Panc1 (cell line): ENCODE measurements around the gene SPOCK1.

Experiments used
- TCF7L2 ChIP-seq: IDR thresholded peaks from 2 replicates; pipeline ENCODE4 v1.6.1; 2011; ENCODE audit warnings: mild to moderate bottlenecking, low read depth, low read length, inconsistent platforms
- TF ChIP-seq, protein P1 (sequence below): fragments of 450-650 bp; IDR thresholded peaks from 2 replicates; pipeline ENCODE4 v1.5.1; 2017; ENCODE audit warnings: mild to moderate bottlenecking

DNA sequence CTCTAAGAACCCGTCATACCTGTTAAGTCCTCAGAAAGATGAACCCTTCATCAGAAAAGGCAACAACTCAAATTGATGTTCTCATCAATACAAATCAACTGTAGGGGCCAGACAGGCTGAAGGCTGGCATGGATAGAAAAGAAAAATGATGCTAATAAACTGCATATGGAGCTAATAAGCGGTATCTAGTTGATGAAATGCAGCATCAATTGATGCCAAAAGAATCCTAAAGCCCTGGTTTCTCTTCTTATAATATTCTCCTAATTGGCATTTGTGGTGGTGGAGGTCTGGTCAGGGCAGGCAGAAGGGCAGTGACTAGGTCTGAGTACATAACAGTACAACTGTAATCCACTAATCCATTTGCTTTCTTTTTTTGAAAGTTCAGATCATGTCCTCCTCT, 322.5 kb downstream of the SPOCK1 start:
- TF ChIP-seq, protein P1, sequence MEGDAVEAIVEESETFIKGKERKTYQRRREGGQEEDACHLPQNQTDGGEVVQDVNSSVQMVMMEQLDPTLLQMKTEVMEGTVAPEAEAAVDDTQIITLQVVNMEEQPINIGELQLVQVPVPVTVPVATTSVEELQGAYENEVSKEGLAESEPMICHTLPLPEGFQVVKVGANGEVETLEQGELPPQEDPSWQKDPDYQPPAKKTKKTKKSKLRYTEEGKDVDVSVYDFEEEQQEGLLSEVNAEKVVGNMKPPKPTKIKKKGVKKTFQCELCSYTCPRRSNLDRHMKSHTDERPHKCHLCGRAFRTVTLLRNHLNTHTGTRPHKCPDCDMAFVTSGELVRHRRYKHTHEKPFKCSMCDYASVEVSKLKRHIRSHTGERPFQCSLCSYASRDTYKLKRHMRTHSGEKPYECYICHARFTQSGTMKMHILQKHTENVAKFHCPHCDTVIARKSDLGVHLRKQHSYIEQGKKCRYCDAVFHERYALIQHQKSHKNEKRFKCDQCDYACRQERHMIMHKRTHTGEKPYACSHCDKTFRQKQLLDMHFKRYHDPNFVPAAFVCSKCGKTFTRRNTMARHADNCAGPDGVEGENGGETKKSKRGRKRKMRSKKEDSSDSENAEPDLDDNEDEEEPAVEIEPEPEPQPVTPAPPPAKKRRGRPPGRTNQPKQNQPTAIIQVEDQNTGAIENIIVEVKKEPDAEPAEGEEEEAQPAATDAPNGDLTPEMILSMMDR = no peak
- TF ChIP-seq TCF7L2 = no peak
